GM12874 (cell line): ENCODE results near the gene VANGL1.

ENCODE experiments used
- CTCF ChIP-seq: IDR thresholded peaks from 2 replicates; pipeline ENCODE4 v1.5.1; 2011; ENCODE audit warnings: low read depth, mild to moderate bottlenecking, control low read depth, low read length, moderate library complexity; ENCODE audit not compliant: insufficient read depth

VANGL1 gene

GRCh38 chr1:115732316-115732715 is 90.5 kb downstream of the VANGL1 start:
- no peak for TF ChIP-seq CTCF

- TF ChIP-seq CTCF: no peak
Measured at GRCh38 chr1:115740811-115741210, 99.0 kb downstream of the VANGL1 start.

GRCh38 chr1:115744646-115745275 is 103.0 kb downstream of the VANGL1 start:
- no peak for TF ChIP-seq CTCF

GRCh38 chr1:115746021-115746690 is 104.4 kb downstream of the VANGL1 start:
- TF ChIP-seq CTCF: no peak
